Caco-2 (cell line): ENCODE data around the gene IFT20. TPM values are rescaled to one million over a fixed set of nuclear protein-coding genes. Genes with fewer than 3 reads are reported as not detected.

Source experiments
- BruUV-seq: library from RNA; stranded (reverse); fragments of 400-500 nt; replicated peaks from 2 replicates; lab custom pipeline; 2021; lab: Mats Ljungman, UMichigan
- CTCF ChIA-PET: fragments of 300-600 bp; sonication (Branson Sonifier 250); formaldehyde crosslinking; loops from one replicate; lab custom pipeline; 2022; ENCODE audit warnings: antibody characterized with exemption; lab: Charles Lee
- POLR2A ChIA-PET: fragments of 300-600 bp; sonication (Branson Sonifier 250); formaldehyde crosslinking; loops from one replicate; lab custom pipeline; 2022; ENCODE audit warnings: antibody characterized with exemption; lab: Charles Lee
- DNase-seq, 2 experiments: peaks; one replicate each; pipeline versions ENCODE4 v3.0.0 to v3.0.0-alpha.2; 2020 to 2022
- H3K27me3 ChIP-seq: replicated peaks from 2 replicates; pipeline ENCODE4 v1.6.0; 2011; ENCODE audit warnings: low read length; ENCODE audit not compliant: control insufficient read depth, insufficient read depth
- H3K36me3 ChIP-seq: 2 replicates; pipeline ENCODE4 v1.5.1; 2011; ENCODE audit warnings: low read length; ENCODE audit not compliant: control insufficient read depth, insufficient read depth
- H3K4me1 ChIP-seq: fragments of 250-450 bp; sonication (Bioruptor Pico); 2 replicates; pipeline ENCODE4 v1.5.1; 2020; ENCODE audit warnings: mild to moderate bottlenecking
- H3K4me3 ChIP-seq: 2 replicates; pipeline ENCODE4 v1.5.1; 2011; ENCODE audit warnings: low read depth, mild to moderate bottlenecking, control low read depth, low read length
- H3K9me3 ChIP-seq: fragments of 250-450 bp; sonication (Bioruptor Pico); 2 replicates; pipeline ENCODE4 v1.5.1; 2020; ENCODE audit warnings: mild to moderate bottlenecking, moderate library complexity
- H3K27ac Mint-ChIP-seq: one replicate; pipeline ENCODE4 v1.8.0; 2022; ENCODE audit warnings: mixed read lengths; ENCODE audit not compliant: unreplicated experiment
- H3K27me3 Mint-ChIP-seq: one replicate; pipeline ENCODE4 v1.8.0; 2022; ENCODE audit warnings: mixed read lengths; ENCODE audit not compliant: insufficient read depth, unreplicated experiment
- H3K36me3 Mint-ChIP-seq: one replicate; pipeline ENCODE4 v1.8.0; 2022; ENCODE audit warnings: mild to moderate bottlenecking, mixed read lengths; ENCODE audit not compliant: insufficient read depth, unreplicated experiment
- H3K4me1 Mint-ChIP-seq: one replicate; pipeline ENCODE4 v1.8.0; 2022; ENCODE audit warnings: low read depth, mixed read lengths; ENCODE audit not compliant: unreplicated experiment
- H3K4me3 Mint-ChIP-seq: one replicate; pipeline ENCODE4 v1.8.0; 2022; ENCODE audit warnings: mild to moderate bottlenecking, moderate library complexity, mixed read lengths; ENCODE audit not compliant: unreplicated experiment
- H3K9me3 Mint-ChIP-seq: one replicate; pipeline ENCODE4 v1.8.0; 2022; ENCODE audit warnings: mixed read lengths; ENCODE audit not compliant: unreplicated experiment
- intact Hi-C: fragments of 100-400 bp; cut with micrococcal nuclease; formaldehyde crosslinking; loops from one replicate; pipeline ENCODE4 v1.10.0; 2022; ENCODE audit not compliant: unreplicated experiment
- total RNA-seq: library from RNA; stranded (reverse); gene quantifications from 2 replicates; pipeline ENCODE4 v1.2.3, GENCODE V29; 2022
- TF ChIP-seq, protein P1 (sequence below), 2 experiments: fragments of 200-600 bp in 1 of 2; IDR thresholded peaks; 1 replicate in 1 of 2; 2 replicates in 1 of 2; pipeline versions ENCODE4 v1.5.1 to v1.8.0; 2011 to 2022; ENCODE audit warnings: antibody characterized with exemption in 1 of 2, control low read depth in 1 of 2, inconsistent platforms in 1 of 2, low read depth in 1 of 2, low read length in 1 of 2, mild to moderate bottlenecking in 1 of 2, moderate library complexity in 1 of 2; ENCODE audit not compliant: insufficient read depth in 1 of 2, severe bottlenecking in 1 of 2, unreplicated experiment in 1 of 2

IFT20 gene
- total RNA-seq, 1 experiment from 2014 or later: 89.9 TPM

DNA sequence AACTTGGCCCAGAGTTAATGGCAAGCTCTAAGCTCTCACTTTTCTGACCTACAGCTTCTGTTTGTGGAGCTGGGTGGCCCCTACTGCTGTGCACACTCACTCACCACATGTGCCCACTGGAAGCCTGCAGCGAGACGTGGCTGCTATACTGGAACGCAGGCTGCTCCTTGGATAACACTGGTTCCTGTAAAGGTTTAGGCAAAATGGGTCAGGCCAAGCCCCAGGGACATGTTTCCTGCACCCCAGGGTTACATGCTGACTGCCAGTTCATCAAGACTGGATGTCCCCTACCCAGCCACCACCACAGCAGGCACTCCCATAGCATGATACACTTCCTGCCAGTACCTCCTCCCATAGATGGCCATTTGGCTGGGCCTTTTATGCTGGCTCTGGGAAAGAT is 13.7 kb upstream of the IFT20 start:
- Histone ChIP-seq H3K4me3 (no peak overlapping the region), H3K9me3 (no peaks in the 10 kb centered on the region), H3K4me1 (peaks cover 22% of the 10 kb centered on the region), H3K27me3 (no peaks in the 10 kb centered on the region), H3K36me3 (peaks cover 33% of the 10 kb centered on the region)
- BruUV-seq: no TSS peak
- Mint-ChIP-seq H3K36me3 (peaks cover 100% of the 10 kb centered on the region), H3K9me3 (no peaks in the 10 kb centered on the region), H3K4me3 (no peak overlapping the region), H3K27ac (no peak overlapping the region), H3K4me1 (peaks cover 8% of the 10 kb centered on the region), H3K27me3 (no peaks in the 10 kb centered on the region)
- DNase-seq: no peak
- ChIA-PET POLR2A (interaction anchor here (1.0 to 2.2 kb wide), 2 partner anchors 8 to 13 kb away, joined by 3 to 7 read pairs; partner anchors contain the start of genes POLDIP2 and TNFAIP1), CTCF (interaction anchor here (1.0 kb wide), 1 partner anchor 13 kb away, joined by 3 read pairs; the partner anchor contains the start of genes IFT20 and TNFAIP1)
- TF ChIP-seq, protein P1, sequence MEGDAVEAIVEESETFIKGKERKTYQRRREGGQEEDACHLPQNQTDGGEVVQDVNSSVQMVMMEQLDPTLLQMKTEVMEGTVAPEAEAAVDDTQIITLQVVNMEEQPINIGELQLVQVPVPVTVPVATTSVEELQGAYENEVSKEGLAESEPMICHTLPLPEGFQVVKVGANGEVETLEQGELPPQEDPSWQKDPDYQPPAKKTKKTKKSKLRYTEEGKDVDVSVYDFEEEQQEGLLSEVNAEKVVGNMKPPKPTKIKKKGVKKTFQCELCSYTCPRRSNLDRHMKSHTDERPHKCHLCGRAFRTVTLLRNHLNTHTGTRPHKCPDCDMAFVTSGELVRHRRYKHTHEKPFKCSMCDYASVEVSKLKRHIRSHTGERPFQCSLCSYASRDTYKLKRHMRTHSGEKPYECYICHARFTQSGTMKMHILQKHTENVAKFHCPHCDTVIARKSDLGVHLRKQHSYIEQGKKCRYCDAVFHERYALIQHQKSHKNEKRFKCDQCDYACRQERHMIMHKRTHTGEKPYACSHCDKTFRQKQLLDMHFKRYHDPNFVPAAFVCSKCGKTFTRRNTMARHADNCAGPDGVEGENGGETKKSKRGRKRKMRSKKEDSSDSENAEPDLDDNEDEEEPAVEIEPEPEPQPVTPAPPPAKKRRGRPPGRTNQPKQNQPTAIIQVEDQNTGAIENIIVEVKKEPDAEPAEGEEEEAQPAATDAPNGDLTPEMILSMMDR (IDR thresholded peaks at IDR 0.05; ENCODE audit: insufficient read depth in 1 of 2, low read depth in 1 of 2, low read length in 1 of 2, severe bottlenecking in 1 of 2, unreplicated experiment in 1 of 2): no peak
- intact Hi-C loops: no loop called here

DNA sequence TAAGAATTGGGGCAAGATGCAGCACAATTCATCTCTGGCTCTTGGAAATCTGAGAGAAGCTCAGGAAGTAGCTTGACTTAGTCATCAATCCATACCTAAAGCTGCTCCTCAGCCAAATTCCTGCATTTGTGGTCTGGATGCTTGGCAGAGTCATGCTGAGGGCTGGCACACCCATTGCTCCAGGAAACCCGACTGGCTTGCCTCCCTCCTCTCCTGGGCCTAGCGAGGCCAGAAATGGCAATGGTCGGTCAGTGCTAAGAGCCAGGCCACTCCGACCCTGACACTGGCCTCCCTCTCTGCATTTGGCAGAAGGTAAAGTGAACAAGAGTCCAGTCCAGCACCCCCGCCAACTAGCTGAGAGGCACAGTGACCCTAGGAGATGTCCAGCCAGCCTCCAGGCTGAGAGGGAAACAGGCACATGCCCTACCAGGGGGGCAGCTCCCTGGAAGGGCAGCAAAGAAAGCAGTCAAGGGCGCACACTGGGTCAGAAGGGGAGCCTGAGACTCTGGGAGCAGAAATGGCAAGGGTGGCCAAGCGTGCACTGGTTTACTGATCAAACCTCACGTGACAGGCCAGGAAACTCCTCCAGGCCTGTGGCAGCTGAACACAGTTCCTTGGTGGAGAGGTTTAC is 12.1 kb upstream of the IFT20 start:
- POLR2A ChIA-PET: interaction anchor here (0.8 to 3.3 kb wide), 3 partner anchors 10 to 17 kb away, joined by 3 to 42 read pairs (median 7); partner anchors contain the start of genes IFT20, POLDIP2 and TNFAIP1
- H3K9me3 Mint-ChIP-seq: no peaks in the 10 kb centered on the region
- H3K36me3 Mint-ChIP-seq: peaks cover 91% of the 10 kb centered on the region
- peaks cover 8% of the 10 kb centered on the region for H3K4me1 Mint-ChIP-seq
- DNase-seq: no peak
- H3K9me3 ChIP-seq: no peaks in the 10 kb centered on the region
- H3K4me3 Mint-ChIP-seq: no peak overlapping the region
- H3K36me3 ChIP-seq: peaks cover 29% of the 10 kb centered on the region
- BruUV-seq: TSS peak; percentile 25
- H3K27ac Mint-ChIP-seq: peak overlapping the region; percentile 1
- TF ChIP-seq, protein P1 (IDR thresholded peaks at IDR 0.05; ENCODE audit: insufficient read depth in 1 of 2, low read depth in 1 of 2, low read length in 1 of 2, severe bottlenecking in 1 of 2, unreplicated experiment in 1 of 2): no peak
- intact Hi-C loops: no loop called here
- H3K4me3 ChIP-seq: no peak overlapping the region
- CTCF ChIA-PET: interaction anchor here (1.3 to 2.4 kb wide), 3 partner anchors 10 to 23 kb away, joined by 5 to 13 read pairs (median 12); partner anchors contain the start of genes IFT20, POLDIP2, TNFAIP1 and VTN
- H3K4me1 ChIP-seq: peaks cover 22% of the 10 kb centered on the region
- no peaks in the 10 kb centered on the region for H3K27me3 ChIP-seq
- no peaks in the 10 kb centered on the region for H3K27me3 Mint-ChIP-seq

DNA sequence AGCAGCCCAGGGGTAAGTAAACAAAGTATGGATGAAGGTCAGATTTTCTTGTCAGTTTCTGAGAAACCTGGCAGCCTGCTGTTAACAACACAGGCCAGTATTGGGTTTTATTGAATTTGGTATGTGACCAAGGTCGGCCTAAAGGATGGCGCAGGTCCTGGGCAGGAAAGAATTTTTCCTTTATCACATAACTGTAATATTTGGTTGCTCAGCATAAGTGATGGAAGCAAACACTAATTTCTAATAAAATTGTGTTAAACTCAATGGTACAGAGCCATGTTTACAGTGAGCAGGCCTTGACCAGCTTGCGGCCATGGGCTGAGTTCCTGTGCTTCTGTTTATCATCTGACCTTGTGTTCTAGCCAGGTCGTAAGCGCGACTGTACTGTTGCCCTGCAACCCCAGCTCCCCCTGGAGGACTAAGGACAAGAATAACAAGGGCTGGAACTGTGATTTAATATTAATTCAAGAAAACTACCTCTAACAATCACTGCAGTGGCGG is 11.5 kb upstream of the IFT20 start:
- DNase-seq: peak; percentile 70 to 72
- H3K27me3 Mint-ChIP-seq: no peaks in the 10 kb centered on the region
- no peak overlapping the region for H3K4me3 Mint-ChIP-seq
- H3K4me1 ChIP-seq: peaks cover 22% of the 10 kb centered on the region
- no peaks in the 10 kb centered on the region for H3K9me3 ChIP-seq
- POLR2A ChIA-PET: interaction anchor here (0.8 to 3.3 kb wide), 4 partner anchors 10 to 23 kb away, joined by 3 to 42 read pairs (median 7); partner anchors contain the start of genes IFT20, POLDIP2, TNFAIP1 and VTN
- no peaks in the 10 kb centered on the region for H3K27me3 ChIP-seq
- TF ChIP-seq, protein P1 (IDR thresholded peaks at IDR 0.05; ENCODE audit: insufficient read depth in 1 of 2, low read depth in 1 of 2, low read length in 1 of 2, severe bottlenecking in 1 of 2, unreplicated experiment in 1 of 2): peak; percentile 48 to 66
- H3K9me3 Mint-ChIP-seq: no peaks in the 10 kb centered on the region
- intact Hi-C loops: no loop called here
- no TSS peak for BruUV-seq
- peaks cover 91% of the 10 kb centered on the region for H3K36me3 Mint-ChIP-seq
- H3K4me1 Mint-ChIP-seq: peaks cover 8% of the 10 kb centered on the region
- CTCF ChIA-PET: interaction anchor here (0.9 to 2.4 kb wide), 4 partner anchors 10 to 23 kb away, joined by 3 to 13 read pairs (median 8); partner anchors contain the start of genes IFT20, POLDIP2, TNFAIP1 and VTN
- H3K27ac Mint-ChIP-seq: peak overlapping the region; percentile 1
- no peak overlapping the region for H3K4me3 ChIP-seq
- peaks cover 31% of the 10 kb centered on the region for H3K36me3 ChIP-seq
